Lower leg skin (tissue), 4 donors: ENCODE data around the gene PHETA2. TPM values are rescaled to one million over a fixed set of nuclear protein-coding genes. Genes with fewer than 3 reads are reported as not detected.
A peak's percentile ranks its signal among the peaks of the same experiment; 100 is the strongest.
"Not testable (repeated sequence)": the region's sequence is repeated elsewhere in the genome, so short reads cannot be mapped to it uniquely, and the experiment has no call there.

Source experiments
- DNase-seq, 2 donors: peaks; one replicate each; pipeline ENCODE4 v3.0.0-alpha.2; 2019; ENCODE audit warnings: low spot score in 2 of 2
- H3K4me3 ChIP-seq: fragments of 200-600 bp; sonication (generic); 2 replicates; pipeline ENCODE4 v1.5.1; 2017; ENCODE audit warnings: mild to moderate bottlenecking, low read depth; ENCODE audit not compliant: poor library complexity, severe bottlenecking
- POLR2A ChIP-seq, 2 donors: fragments of 450-650 bp; IDR thresholded peaks; one replicate each; pipeline ENCODE4 v1.6.1; 2016 to 2017; ENCODE audit warnings: antibody characterized with exemption in 2 of 2, mild to moderate bottlenecking in 1 of 2, moderate library complexity in 1 of 2
- WGBS, 2 donors: methylation state at CpG; one replicate each; pipeline ENCODE4 v1.1.5; 2018; 5-methylcytosine and 5-hydroxymethylcytosine counted together
- intact Hi-C: fragments of 100-400 bp; cut with DNase I; formaldehyde crosslinking; loops from one replicate; pipeline ENCODE4 v1.15.0; 2023; ENCODE audit warnings: low total_unique reads
- total RNA-seq, 4 donors: library from RNA; depleted of rRNA; stranded (reverse); fragments of >200 nt; gene quantifications; one replicate each; pipeline ENCODE4 v1.1.0, GENCODE V29; 2016
- TF ChIP-seq, protein P1 (sequence below), 3 donors: fragments of 450-650 bp; IDR thresholded peaks; one replicate each; pipeline ENCODE4 v1.5.1; 2016; ENCODE audit warnings: antibody characterized with exemption in 3 of 3, mild to moderate bottlenecking in 3 of 3, moderate library complexity in 2 of 3

Gene PHETA2
- total RNA-seq, 4 donors from 2014 or later: 4.1 to 13.0 (median 11.3) TPM

DNA sequence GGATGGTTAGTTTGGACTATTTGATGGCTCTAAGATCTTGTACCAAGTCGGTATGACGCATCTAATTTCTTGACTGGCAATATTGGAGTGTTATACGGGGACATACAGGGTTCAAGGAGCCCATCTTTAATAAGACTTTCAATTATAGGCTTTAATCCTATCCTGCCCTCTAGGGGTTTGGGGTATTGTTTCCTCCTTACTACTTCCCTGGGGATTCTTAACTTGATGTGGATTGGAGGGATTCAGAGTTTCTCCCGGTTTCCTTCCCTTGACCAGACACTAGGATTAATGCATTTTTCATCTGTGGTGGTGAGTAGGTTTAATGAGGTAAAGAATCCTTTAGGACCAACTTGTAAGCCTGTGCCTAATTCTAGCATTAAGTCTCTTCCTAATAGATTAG lies 37.8 kb downstream of the PHETA2 start:
- DNase-seq: no peak
- H3K4me3 ChIP-seq: no peak overlapping the region
- TF ChIP-seq, protein P1, sequence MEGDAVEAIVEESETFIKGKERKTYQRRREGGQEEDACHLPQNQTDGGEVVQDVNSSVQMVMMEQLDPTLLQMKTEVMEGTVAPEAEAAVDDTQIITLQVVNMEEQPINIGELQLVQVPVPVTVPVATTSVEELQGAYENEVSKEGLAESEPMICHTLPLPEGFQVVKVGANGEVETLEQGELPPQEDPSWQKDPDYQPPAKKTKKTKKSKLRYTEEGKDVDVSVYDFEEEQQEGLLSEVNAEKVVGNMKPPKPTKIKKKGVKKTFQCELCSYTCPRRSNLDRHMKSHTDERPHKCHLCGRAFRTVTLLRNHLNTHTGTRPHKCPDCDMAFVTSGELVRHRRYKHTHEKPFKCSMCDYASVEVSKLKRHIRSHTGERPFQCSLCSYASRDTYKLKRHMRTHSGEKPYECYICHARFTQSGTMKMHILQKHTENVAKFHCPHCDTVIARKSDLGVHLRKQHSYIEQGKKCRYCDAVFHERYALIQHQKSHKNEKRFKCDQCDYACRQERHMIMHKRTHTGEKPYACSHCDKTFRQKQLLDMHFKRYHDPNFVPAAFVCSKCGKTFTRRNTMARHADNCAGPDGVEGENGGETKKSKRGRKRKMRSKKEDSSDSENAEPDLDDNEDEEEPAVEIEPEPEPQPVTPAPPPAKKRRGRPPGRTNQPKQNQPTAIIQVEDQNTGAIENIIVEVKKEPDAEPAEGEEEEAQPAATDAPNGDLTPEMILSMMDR (IDR thresholded peaks at IDR 0.05): no peak
- no peak for TF ChIP-seq POLR2A (IDR thresholded peaks at IDR 0.05)
- WGBS, 2 donors: 82 to 92% methylated on average over 4 of the region's 4 CpGs
- intact Hi-C loops: no loop called here

GRCh38 chr22:42112793-42113192 lies 38.7 kb downstream of the PHETA2 start:
- 44 to 48% methylated on average over 4 of the region's 4 CpGs for WGBS, 2 donors
- intact Hi-C loops, DNase-seq, H3K4me3 ChIP-seq: not testable (repeated sequence)

- WGBS, 2 donors: 97 to 98% methylated on average over 7 of the region's 7 CpGs
- TF ChIP-seq, protein P1 (IDR thresholded peaks at IDR 0.05): no peak
- H3K4me3 ChIP-seq: no peak overlapping the region
- DNase-seq: peak in 1 of 2 donors; percentile 64
- intact Hi-C loops: no loop called here
Observed at GRCh38 chr22:42114721-42115120, 40.7 kb downstream of the PHETA2 start.

- DNase-seq, H3K4me3 ChIP-seq, intact Hi-C loops: not testable (repeated sequence)
- WGBS, 2 donors: 82 to 86% methylated on average over 6 of the region's 6 CpGs
Observed at GRCh38 chr22:42115420-42115830, 41.4 kb downstream of the PHETA2 start.

DNA sequence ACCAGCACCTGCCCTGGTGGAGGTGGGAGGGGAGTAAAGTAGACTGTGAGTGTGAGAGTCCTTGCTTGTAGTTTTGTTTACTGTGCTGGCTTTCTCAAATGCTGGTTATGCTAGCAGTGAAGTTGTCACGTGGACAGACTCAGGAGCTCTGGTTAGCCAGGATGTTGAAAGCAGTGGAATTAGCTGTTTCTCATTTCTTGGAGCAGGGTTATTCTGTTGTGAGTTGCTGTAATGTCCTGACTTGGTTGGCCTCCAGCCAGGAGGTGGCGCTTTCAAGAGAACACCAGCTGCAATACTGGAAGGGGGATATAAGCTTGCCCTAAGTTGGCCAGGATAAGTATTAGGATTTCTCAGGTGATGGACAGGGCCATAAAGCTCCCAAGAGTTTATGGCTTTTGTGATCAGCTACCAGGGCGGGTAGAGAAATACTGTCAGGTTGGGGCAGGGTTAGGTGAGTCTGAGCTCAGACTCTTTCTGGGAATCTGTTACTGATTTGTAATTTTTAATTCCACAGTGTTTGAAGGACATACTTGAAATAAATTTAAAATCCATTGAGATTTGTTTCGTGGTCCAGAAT lies 42.9 kb downstream of the PHETA2 start:
- intact Hi-C loops: no loop called here
- WGBS, 2 donors: 92 to 93% methylated on average over 4 of the region's 4 CpGs
- TF ChIP-seq, protein P1 (IDR thresholded peaks at IDR 0.05): no peak
- TF ChIP-seq POLR2A (IDR thresholded peaks at IDR 0.05): no peak
- H3K4me3 ChIP-seq: no peak overlapping the region
- DNase-seq: peak in 1 of 2 donors; percentile 58

GRCh38 chr22:42120231-42121021 lies 46.4 kb downstream of the PHETA2 start:
- 70 to 76% methylated on average over 15 of the region's 15 CpGs for WGBS, 2 donors
- DNase-seq: peak in 1 of 2 donors; percentile 20
- intact Hi-C loops, H3K4me3 ChIP-seq: not testable (repeated sequence)

- H3K4me3 ChIP-seq, intact Hi-C loops: not testable (repeated sequence)
- no CpG with 5 or more reads among the region's 4 CpGs for WGBS, 2 donors
Observed at GRCh38 chr22:42123529-42123928, 49.5 kb downstream of the PHETA2 start.

DNA sequence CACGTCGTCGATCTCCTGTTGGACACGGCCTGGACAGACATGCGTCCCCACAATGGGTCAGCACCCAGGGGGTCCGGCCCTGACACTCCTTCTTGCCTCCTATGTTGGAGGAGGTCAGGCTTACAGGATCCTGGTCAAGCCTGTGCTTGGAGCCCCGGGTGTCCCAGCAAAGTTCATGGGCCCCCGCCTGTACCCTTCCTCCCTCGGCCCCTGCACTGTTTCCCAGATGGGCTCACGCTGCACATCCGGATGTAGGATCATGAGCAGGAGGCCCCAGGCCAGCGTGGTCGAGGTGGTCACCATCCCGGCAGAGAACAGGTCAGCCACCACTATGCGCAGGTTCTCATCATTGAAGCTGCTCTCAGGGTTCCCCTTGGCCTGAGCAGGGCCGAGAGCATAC lies 53.6 kb downstream of the PHETA2 start:
- intact Hi-C loops: no loop called here
- DNase-seq: peak in 1 of 2 donors; percentile 79
- WGBS, 2 donors: 92 to 95% methylated on average over 9 to 16 of the region's 16 CpGs
- TF ChIP-seq, protein P1 (IDR thresholded peaks at IDR 0.05): no peak
- TF ChIP-seq POLR2A (IDR thresholded peaks at IDR 0.05): no peak
- no peak overlapping the region for H3K4me3 ChIP-seq

More at GRCh38 chr22:42123529-42123928, 49.5 kb downstream of the PHETA2 start:
- not testable (repeated sequence) for DNase-seq

GRCh38 chr22:42128007-42128406 lies 54.0 kb downstream of the PHETA2 start:
- 80 to 90% methylated on average over 11 to 13 of the region's 13 CpGs for WGBS, 2 donors
- DNase-seq, H3K4me3 ChIP-seq, intact Hi-C loops: not testable (repeated sequence)
